CMK (cell line): ENCODE data around the gene EIF3K.
"Not testable (repeated sequence)": the region's sequence is repeated elsewhere in the genome, so short reads cannot be mapped to it uniquely, and the experiment has no call there.

Source experiments
- DNase-seq: peaks from one replicate; pipeline ENCODE4 v3.0.0-alpha.2; 2010; ENCODE audit warnings: low read depth

The EIF3K gene

GRCh38 chr19:38617764-38618589 is 1.0 kb upstream of the EIF3K start, which contains the start of gene MAP4K1:
TSS of gene MAP4K1 (minus strand) at chr19:38617953. CDS start at chr19:38617895, 58 bp downstream.
- peak; percentile 41 for DNase-seq

DNA sequence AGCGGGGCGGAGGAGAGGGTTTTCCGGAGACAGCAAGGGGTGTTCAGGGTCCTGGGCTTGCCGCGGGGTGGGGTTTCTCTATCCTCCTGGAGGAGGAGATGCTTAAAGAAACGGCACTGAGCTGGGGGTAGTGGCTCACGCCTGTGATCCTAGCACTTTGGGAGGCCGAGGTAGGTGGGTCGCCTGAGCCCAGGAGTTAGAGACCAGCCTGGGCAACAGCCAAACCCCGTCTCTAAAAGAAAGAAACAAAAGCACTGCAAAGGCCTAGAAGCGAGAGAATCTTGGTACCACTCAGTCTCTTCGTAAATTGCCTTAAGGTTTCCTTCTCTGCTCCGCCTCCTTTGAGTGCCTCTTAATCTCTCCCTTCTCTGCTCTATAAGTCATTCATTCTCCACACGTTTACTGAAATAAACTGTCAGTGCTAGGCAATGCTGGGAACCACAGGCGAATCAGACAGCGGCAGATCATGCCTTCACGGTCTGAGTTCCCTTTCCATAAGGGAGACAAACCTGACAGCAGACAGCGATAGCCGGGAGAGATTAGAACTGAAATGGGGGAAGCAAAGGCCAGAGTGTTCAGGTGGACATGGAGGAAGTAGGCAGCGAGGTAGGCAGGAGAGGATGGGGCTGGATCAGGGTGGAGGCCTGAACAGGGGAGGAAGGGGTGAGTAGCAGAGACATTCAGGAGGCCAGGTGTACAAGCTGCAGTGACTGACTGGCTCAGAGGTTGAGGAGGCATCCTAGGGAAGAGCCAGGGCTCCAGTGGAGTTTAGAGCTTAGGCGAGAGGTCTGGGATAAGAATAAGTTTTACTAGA is 580 bp downstream of the EIF3K start:
- no peak for DNase-seq

GRCh38 chr19:38624822-38625221 is 5.8 kb downstream of the EIF3K start:
- DNase-seq = no peak

GRCh38 chr19:38626401-38626800 is 7.4 kb downstream of the EIF3K start:
- DNase-seq = no peak

DNA sequence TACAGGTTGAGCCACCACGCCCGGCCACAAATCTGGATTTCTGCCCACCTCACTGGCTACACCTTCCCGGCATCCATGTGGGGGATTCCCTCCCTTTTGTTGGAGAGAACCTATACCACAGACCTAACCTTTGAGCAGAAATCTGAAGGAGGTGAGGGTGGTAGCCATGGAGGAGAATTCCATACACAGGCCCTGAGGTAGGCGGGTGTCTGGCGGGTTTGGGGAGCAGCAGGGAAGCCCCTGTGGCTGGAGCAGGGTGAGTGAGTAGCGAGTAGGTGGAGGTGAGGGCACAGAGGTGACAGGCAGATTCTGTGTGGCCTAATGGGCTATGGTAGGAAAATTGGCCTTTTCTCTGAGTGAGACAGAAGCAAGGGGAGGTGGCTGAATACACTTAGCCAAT is 10.6 kb downstream of the EIF3K start:
- DNase-seq = no peak

DNA sequence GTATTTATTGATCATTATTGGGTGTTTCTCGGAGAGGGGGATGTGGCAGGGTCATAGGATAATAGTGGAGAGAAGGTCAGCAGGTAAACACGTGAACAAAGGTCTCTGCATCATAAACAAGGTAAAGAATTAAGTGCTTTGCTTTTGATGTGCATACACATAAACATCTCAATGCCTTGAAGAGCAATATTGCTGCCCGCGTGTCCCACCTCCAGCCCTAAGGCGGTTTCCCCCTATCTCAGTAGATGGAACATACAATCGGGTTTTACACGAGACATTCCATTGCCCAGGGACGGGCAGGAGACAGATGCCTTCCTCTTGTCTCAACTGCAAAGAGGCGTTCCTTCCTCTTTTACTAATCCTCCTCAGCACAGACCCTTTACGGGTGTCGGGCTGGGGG is 12.3 kb downstream of the EIF3K start:
- DNase-seq = not testable (repeated sequence)

DNA sequence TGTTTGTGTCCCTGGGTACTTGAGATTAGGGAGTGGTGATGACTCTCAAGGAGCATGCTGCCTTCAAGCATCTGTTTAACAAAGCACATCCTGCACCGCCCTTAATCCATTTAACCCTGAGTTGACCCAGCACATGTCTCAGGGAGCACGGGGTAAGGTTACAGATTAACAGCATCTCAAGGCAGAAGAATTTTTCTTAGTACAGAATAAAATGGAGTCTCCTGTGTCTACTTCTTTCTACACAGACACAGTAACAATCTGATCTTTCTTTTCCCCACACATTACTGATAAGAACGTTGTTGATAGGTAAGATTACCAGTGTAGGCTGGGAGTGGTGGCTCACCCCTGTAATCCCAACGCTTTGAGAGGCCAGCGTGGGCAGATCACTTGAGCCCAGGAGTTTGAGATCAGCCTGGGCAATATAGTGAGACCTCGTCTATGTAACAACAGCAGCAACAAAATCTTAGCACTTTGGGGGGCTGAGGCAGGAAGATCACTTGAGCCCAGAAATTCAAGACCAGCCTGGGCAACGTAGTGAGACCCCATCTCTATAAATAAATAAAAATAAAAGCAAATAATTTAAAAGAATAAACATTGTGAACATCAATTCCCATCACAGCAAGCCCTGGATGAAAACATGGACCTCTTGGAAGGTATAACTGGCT is 13.0 kb downstream of the EIF3K start:
- not testable (repeated sequence) for DNase-seq

- DNase-seq = no peak
These were observed 13.7 kb downstream of the EIF3K start for GRCh38 chr19:38632476-38633213.

GRCh38 chr19:38634757-38635482 is 15.9 kb downstream of the EIF3K start:
- no peak for DNase-seq

- no peak for DNase-seq
These were observed 16.8 kb downstream of the EIF3K start for GRCh38 chr19:38635483-38636399.

DNA sequence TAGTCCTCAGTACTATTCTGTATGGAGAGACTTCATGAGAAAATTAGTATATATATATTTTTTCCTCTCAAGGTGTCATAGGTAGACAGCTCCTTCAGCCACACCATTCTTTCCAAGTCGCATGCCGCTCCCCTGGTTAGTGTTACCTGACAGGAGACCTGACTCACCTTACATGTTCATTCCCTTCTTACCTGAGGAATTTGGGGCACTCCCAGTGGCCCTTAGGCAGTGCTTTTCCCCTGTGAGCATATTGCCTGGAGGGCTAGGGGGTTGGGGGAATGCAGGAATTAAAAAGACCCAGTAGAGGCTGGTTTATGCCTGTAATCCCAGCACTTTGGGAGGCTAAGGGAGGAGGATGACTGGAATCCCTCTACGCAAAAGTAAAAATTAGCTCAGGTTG is 19.5 kb downstream of the EIF3K start:
- no peak for DNase-seq

- DNase-seq = no peak
These were observed 20.7 kb downstream of the EIF3K start for GRCh38 chr19:38639679-38640078.

DNA sequence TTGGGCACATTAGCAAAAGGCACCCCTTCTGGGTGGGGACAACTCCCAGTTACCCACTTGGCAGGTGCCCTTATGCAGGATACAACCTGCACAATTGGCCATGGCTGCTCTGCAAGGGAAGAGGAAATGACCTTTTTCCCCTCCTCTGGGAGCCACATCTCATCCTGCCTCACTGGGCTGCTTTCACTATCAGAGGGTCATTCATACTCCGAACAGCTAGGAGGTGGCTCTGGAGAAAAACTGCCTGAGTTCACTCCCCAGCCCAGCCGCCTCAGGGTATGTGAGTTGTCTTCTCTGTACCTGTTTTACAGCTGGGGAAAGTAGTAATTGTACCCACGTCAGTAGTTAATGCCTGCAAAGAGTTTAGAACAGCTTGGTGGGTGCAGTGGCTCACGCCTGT is 21.4 kb downstream of the EIF3K start:
- no peak for DNase-seq

DNA sequence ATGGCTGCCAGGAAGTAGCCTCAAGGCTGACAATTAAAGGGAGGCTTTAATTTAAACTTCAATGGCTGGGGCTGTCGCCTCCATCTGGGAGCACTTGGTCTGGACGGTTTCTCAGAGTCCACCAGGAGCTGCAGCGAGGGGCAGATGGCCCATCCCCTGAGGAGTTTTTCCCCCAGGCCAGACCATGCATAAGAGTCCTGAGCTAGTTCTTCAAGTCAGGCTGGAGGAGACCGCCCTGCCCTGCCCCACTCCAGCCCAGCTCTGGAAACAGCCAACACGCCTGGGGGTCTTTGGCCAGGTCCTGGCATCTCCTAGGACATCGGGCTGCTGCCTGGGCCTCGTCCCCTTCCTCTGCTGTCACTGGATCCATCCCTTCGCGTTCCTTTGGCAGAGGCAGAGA is 23.2 kb downstream of the EIF3K start:
- no peak for DNase-seq

- DNase-seq = no peak
These were observed 25.7 kb downstream of the EIF3K start for GRCh38 chr19:38644719-38645118.

DNA sequence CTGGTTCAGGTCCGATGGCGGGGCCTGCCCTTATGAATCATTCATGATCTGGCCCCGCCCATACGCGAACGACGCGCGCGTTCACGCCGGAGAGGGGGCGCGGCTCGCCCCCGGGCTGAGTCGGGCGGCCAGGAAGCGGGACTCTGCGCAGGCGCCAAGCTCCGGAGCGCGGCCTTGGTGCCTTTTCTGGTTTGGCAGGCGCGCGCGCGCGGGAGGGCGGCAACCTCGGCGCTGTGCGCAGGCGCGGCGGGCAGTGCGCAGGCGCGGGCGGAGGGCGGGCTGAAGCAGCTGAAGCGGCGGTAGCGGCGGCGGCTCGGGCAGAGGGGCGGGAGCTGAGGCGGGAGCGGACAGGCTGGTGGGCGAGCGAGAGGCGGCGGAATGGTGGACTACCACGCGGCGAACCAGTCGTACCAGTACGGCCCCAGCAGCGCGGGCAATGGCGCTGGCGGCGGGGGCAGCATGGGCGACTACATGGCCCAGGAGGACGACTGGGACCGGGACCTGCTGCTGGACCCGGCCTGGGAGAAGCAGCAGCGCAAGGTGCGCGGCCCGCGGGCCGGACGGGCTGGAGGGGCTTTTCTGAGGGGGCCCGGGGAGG is 28.5 kb downstream of the EIF3K start, which contains the start of gene ACTN4:
Gene ACTN4, plus strand, starts transcription at position 282 of the 598 bp plus-strand sequence. Its CDS starts 97 bp downstream, at position 379.
- DNase-seq = peak; percentile 87

- DNase-seq = no peak
These were observed 29.2 kb downstream of the EIF3K start for GRCh38 chr19:38647966-38648768.

- no peak for DNase-seq
These were observed 29.8 kb downstream of the EIF3K start for GRCh38 chr19:38648769-38649304.
